DND-41 (cell line): ENCODE data around the gene PIAS1.
"Not testable (repeated sequence)": the region's sequence is repeated elsewhere in the genome, so short reads cannot be mapped to it uniquely, and the experiment has no call there.

Experiments used
- ATAC-seq: fragments of 200-7000 bp; cut with Tn5 transposase; 3 replicates; pipeline ENCODE4 v1.9.1; 2021; ENCODE audit warnings: low read depth; ENCODE audit not compliant: insufficient read depth
- DNase-seq: peaks from one replicate; pipeline ENCODE4 v3.0.0-alpha.2; 2020
- H2AFZ ChIP-seq: 2 replicates; pipeline ENCODE4 v1.6.0; 2012; ENCODE audit warnings: low read depth, low read length
- H3K27ac ChIP-seq: 2 replicates; pipeline ENCODE4 v1.5.1; 2012; ENCODE audit warnings: low read length, inconsistent platforms
- H3K27me3 ChIP-seq: fragments of 200-600 bp; sonication (generic); 2 replicates; pipeline ENCODE4 v1.6.0; 2012; ENCODE audit warnings: low read length, mild to moderate bottlenecking, inconsistent platforms; ENCODE audit not compliant: insufficient read depth, poor library complexity
- H3K36me3 ChIP-seq: 2 replicates; pipeline ENCODE4 v1.5.1; 2012; ENCODE audit warnings: low read length, inconsistent platforms; ENCODE audit not compliant: insufficient read depth
- H3K4me1 ChIP-seq: 2 replicates; pipeline ENCODE4 v1.5.1; 2012; ENCODE audit warnings: mild to moderate bottlenecking, low read length; ENCODE audit not compliant: insufficient read depth
- H3K4me2 ChIP-seq: 2 replicates; pipeline ENCODE4 v1.6.0; 2012; ENCODE audit warnings: mild to moderate bottlenecking, moderate library complexity, low read length, inconsistent platforms; ENCODE audit not compliant: insufficient read depth
- H3K4me3 ChIP-seq, 2 experiments: fragments of 200-600 bp in 1 of 2; shearing (Covaris generic) in 1 of 2; 2 replicates each; pipeline ENCODE4 v1.5.1; 2012 to 2016; ENCODE audit warnings: inconsistent platforms in 2 of 2, low read length in 2 of 2, mild to moderate bottlenecking in 2 of 2, low read depth in 1 of 2, moderate library complexity in 1 of 2
- H3K79me2 ChIP-seq: 2 replicates; pipeline ENCODE4 v1.6.0; 2012; ENCODE audit warnings: low read length, inconsistent platforms; ENCODE audit not compliant: insufficient read depth
- H3K9ac ChIP-seq: 2 replicates; pipeline ENCODE4 v1.6.0; 2012; ENCODE audit warnings: low read depth, mild to moderate bottlenecking, inconsistent platforms, low read length, moderate library complexity
- H3K9me3 ChIP-seq: 2 replicates; pipeline ENCODE4 v1.5.1; 2012; ENCODE audit warnings: low read length, moderate library complexity, mild to moderate bottlenecking, inconsistent platforms; ENCODE audit not compliant: insufficient read depth, severe bottlenecking
- H4K20me1 ChIP-seq: 2 replicates; pipeline ENCODE4 v1.6.0; 2012; ENCODE audit warnings: low read length; ENCODE audit not compliant: insufficient read depth
- EZH2 ChIP-seq: IDR thresholded peaks from 3 replicates; pipeline ENCODE4 v1.6.1; 2012; ENCODE audit warnings: borderline replicate concordance, low read depth, mild to moderate bottlenecking, moderate library complexity, low read length, inconsistent platforms; ENCODE audit not compliant: severe bottlenecking
- TF ChIP-seq, protein P1 (sequence below): IDR thresholded peaks from 2 replicates; pipeline ENCODE4 v1.5.1; 2012; ENCODE audit warnings: borderline replicate concordance, low read length, moderate library complexity, mild to moderate bottlenecking; ENCODE audit not compliant: poor library complexity, severe bottlenecking; ENCODE audit errors: extremely low read depth

PIAS1 gene

DNA sequence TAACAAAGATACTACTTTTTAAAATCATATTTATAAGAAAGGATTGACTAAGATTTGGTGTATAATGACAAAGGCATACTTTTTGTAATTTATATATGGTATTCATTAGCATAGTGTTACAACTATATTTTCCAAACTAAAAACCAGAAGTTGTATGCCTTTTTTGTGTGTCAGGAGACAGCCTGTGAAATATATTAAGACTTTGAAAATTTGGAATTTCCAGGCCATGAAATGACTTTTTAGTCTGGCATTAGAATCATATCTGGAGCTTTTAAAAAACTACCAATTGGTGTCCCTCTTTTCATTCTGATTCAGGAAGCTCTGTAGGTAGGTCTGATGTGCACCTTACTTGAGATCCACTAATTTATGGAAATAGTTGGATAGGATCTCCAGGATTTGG lies 109.1 kb downstream of the PIAS1 start:
- TF ChIP-seq, protein P1, sequence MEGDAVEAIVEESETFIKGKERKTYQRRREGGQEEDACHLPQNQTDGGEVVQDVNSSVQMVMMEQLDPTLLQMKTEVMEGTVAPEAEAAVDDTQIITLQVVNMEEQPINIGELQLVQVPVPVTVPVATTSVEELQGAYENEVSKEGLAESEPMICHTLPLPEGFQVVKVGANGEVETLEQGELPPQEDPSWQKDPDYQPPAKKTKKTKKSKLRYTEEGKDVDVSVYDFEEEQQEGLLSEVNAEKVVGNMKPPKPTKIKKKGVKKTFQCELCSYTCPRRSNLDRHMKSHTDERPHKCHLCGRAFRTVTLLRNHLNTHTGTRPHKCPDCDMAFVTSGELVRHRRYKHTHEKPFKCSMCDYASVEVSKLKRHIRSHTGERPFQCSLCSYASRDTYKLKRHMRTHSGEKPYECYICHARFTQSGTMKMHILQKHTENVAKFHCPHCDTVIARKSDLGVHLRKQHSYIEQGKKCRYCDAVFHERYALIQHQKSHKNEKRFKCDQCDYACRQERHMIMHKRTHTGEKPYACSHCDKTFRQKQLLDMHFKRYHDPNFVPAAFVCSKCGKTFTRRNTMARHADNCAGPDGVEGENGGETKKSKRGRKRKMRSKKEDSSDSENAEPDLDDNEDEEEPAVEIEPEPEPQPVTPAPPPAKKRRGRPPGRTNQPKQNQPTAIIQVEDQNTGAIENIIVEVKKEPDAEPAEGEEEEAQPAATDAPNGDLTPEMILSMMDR = no peak
- TF ChIP-seq EZH2 = no peak
- H4K20me1 ChIP-seq = no peaks in the 10 kb centered on the region
- peaks cover 52% of the 10 kb centered on the region for H3K36me3 ChIP-seq
- DNase-seq (no peak), ATAC-seq (no peak)
- no peak overlapping the region for H3K9ac ChIP-seq
- no peak overlapping the region for H3K27ac ChIP-seq
- H3K4me3 ChIP-seq = no peak overlapping the region
- H3K4me1 ChIP-seq = no peaks in the 10 kb centered on the region
- no peaks in the 10 kb centered on the region for H3K27me3 ChIP-seq
- no peak overlapping the region for H2AFZ ChIP-seq
- H3K4me2 ChIP-seq = no peak overlapping the region
- no peaks in the 10 kb centered on the region for H3K9me3 ChIP-seq
- no peaks in the 10 kb centered on the region for H3K79me2 ChIP-seq

DNA sequence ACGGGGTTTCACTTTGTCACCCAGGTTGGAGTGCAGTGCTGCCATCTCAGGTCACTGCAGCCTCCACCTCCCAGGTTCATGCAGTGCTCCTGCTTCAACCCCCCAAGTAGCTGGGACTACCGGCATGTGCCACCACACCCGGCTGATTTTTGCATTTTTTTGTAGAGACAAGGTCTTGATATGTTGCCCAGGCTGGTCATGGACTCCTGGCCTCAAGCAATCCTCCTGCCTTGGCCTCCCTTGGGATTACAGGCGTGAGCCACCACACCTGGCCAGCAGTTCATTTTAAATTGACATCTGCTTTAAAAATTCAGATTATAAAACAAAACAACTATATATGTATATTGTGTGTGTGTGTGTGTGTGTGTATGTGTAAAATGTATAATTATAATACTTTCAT lies 112.7 kb downstream of the PIAS1 start:
- Histone ChIP-seq H2AFZ (no peak overlapping the region), H4K20me1 (no peaks in the 10 kb centered on the region), H3K9me3 (no peaks in the 10 kb centered on the region), H3K79me2 (no peaks in the 10 kb centered on the region), H3K27ac (no peak overlapping the region), H3K9ac (no peak overlapping the region), H3K4me1 (no peaks in the 10 kb centered on the region), H3K4me2 (no peak overlapping the region), H3K27me3 (no peaks in the 10 kb centered on the region), H3K36me3 (peaks cover 45% of the 10 kb centered on the region; the same call in 1 of the 2 replicates), H3K4me3 (no peak overlapping the region)
- ATAC-seq = no peak
- no peak for DNase-seq
- TF ChIP-seq, protein P1 = no peak
- no peak for TF ChIP-seq EZH2

DNA sequence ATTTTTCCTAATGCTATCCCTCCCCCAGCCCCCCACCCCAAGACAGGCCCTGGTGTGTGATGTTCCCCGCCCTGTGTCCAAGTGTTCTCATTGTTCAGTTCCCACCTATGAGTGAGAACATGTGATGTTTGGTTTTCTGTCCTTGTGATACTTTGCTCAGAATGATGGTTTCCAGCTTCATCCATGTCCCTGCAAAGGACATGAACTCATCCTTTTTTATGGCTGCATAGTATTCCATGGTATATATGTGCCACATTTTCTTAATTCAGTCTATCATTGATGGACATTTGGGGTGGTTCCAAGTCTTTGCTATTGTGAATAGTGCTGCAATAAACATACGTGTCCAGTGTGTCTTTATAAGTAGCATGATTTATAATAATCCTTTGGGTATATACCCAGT lies 117.9 kb downstream of the PIAS1 start:
- H3K9me3 ChIP-seq, H3K4me3 ChIP-seq, DNase-seq, H3K79me2 ChIP-seq, H3K27me3 ChIP-seq, H2AFZ ChIP-seq, H3K4me1 ChIP-seq, H4K20me1 ChIP-seq, H3K9ac ChIP-seq, ATAC-seq, H3K4me2 ChIP-seq, H3K27ac ChIP-seq: not testable (repeated sequence)
- H3K36me3 ChIP-seq = peaks cover 43% of the 10 kb centered on the region

DNA sequence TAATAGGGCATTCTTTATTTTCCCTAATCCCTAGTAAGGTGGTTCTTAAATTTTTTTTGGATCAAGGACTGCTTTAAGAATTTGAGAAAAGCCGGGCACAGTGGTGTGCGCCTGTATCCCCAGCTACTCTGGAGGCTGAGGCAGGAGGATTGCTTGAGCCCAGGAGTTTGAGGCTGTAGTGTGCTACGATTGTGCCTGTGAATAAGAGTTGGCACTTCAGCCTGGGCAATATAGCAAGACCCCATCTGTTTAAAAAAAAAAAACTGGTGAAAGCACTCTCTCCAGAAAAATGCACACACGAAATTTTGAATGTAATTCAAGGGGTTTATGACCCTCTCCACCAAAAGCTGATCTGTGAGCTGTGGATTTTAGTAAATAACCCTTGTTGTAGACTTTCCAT lies 119.0 kb downstream of the PIAS1 start:
- no peak for TF ChIP-seq EZH2
- Histone ChIP-seq H4K20me1 (no peaks in the 10 kb centered on the region), H3K36me3 (peaks cover 53% of the 10 kb centered on the region), H3K4me2 (no peak overlapping the region), H3K27me3 (no peaks in the 10 kb centered on the region), H3K27ac (no peak overlapping the region), H3K4me3 (no peak overlapping the region), H3K9me3 (no peaks in the 10 kb centered on the region), H3K79me2 (no peaks in the 10 kb centered on the region), H3K4me1 (no peaks in the 10 kb centered on the region), H2AFZ (no peak overlapping the region), H3K9ac (no peak overlapping the region)
- no peak for DNase-seq
- ATAC-seq = no peak
